RPMI7951 (cell line): ENCODE results near the gene SUMO1. TPM values are rescaled to one million over a fixed set of nuclear protein-coding genes. Genes with fewer than 3 reads are reported as not detected.

Source experiments
- DNase-seq: peaks from one replicate; pipeline ENCODE4 v3.0.0-alpha.2; 2012; ENCODE audit warnings: low read depth
- total RNA-seq: library from RNA; depleted of rRNA; stranded (reverse); fragments of >200 nt; shearing (Covaris generic); gene quantifications from 2 replicates; pipeline ENCODE4 v1.2.3, GENCODE V29; 2014

Gene SUMO1
- total RNA-seq, 1 experiment from 2014 or later: 276 TPM

GRCh38 chr2:202201220-202202160 lies 36.9 kb downstream of the SUMO1 start:
- no peak for DNase-seq

GRCh38 chr2:202196727-202197126 lies 41.7 kb downstream of the SUMO1 start:
- no peak for DNase-seq

DNA sequence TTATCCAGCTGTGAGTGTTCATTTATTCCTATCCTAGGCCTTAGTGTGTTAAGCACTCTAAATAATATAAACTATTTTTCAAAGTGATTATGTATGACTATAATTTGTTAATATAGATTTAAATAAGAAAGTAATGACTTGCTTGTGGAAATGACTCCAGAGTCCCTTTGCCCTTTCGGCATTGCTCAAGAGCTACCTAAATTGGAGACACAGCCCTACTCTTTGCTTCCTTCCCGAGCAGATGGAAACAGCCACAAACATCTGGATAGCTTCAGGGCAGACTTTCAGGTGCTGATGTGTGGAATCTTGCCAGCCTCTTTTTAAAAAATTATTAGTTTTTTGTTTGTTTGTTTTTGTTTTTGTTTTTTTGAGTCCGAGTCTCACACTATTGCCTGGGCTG lies 44.0 kb downstream of the SUMO1 start:
- DNase-seq: no peak

DNA sequence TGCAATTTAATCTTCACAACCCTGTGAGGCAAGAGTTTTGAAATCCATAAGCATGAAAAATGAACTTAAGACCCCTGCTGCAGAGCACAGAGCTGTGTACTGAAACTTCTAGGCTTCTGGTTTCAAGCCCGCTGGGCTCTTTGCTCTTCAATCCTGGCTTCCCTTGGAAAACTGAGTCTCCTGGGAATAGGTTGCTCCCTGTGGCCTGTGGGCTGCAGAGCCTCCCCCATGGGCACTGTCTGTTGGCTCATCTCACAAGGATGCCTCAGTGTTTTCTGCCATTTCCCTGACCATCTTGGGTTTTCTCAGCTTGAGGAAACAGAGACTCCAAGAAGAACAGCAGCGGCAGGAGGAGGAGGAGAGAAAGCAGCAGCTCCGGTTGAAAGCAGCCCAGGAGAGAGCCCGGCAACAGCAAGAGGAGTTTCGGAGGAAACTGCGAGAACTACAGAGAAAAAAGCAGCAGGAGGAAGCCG lies 44.5 kb downstream of the SUMO1 start:
- no peak for DNase-seq

GRCh38 chr2:202193305-202193704 lies 45.1 kb downstream of the SUMO1 start:
- DNase-seq: no peak

DNA sequence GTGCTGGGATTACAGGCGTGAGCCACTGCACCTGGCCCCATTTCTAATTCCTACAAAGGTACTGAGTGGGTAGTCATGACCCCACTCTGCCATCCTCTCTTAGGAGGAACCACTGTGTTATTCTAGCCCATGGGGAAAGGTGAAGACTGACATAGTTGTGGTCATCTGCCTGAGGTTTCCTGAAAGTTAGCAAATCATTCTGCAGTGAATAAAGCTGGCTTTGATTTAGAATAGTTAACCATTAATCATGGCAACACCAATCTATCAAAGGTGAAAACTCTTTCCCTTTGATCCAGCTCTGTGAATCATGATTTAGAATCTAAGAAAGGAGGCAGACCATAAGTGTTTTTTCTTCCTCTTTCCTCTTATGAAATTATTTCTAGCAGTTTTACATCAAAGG lies 50.8 kb downstream of the SUMO1 start:
- DNase-seq: no peak

- DNase-seq: no peak
Measured at GRCh38 chr2:202186641-202187202, 51.7 kb downstream of the SUMO1 start.

- no peak for DNase-seq
Measured at GRCh38 chr2:202185156-202185555, 53.2 kb downstream of the SUMO1 start.

GRCh38 chr2:202184557-202184956 lies 53.8 kb downstream of the SUMO1 start:
- DNase-seq: no peak

GRCh38 chr2:202178346-202178958 lies 59.9 kb downstream of the SUMO1 start:
- DNase-seq: peak; percentile 68

DNA sequence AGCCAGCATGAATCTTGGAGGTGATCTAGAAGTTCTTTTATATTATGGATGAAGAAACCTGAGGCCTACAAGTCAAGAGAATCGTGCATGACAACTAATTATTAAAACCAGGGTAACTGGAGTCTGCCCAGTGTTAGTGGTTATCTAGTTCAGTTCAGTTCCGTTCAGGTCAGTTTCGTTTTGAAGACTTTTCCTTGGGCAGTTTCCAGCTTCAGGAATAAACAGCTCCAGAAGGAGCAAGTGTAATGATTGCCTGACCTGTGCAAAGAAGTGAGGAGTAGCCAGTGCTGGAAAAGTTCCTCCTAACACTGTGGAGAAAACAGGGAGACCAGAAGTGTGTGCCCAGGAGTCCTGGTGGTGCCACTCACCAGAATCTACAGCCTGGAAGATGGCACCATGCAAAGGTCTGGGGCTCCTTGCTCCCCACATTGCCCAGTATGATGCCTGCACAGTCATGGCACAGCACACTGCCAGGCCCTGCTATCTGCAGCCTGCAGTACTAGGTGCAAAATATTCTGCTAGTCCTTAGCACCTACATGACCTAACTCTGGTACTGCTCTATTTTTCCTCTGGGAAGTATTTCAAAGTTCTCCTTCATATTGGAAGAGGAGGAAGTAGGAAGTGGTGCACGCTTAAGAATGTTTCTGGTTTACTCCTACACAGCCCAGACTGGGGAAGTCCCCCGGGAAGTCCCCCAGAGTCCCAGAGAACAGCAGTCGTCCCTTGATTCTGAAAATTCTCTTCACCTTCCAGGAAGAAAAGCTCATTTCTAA lies 65.8 kb downstream of the SUMO1 start:
- DNase-seq: peak; percentile 35

DNA sequence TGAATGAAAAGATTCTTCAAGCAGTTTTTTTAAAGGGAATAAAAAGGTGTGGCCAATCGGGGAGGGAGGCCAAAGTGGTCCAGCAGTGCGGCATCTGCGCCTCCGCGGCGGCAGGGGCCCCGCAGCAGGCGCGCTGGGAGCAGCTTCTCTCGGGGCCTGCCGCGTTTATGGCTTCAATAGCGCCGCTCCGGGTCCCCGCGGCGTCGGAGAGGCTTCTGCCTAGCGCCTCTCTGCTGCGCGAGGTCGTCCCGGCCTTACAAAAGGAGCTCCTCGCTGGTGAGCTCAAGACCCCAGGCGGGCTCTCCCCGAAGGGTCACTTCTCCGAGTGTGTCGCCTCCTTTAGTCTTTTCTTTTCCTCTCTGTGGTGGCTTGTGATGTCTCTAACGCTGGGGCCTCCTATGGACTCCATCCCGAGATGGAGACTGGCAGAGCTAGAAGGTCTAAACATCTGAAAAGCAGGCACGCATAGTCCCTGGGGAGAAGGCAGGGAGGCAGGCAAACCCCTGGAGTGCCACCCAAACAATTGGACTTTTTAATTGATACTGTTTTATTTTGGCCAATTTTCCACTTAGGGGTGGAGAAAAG lies 67.1 kb downstream of the SUMO1 start:
- DNase-seq: no peak

DNA sequence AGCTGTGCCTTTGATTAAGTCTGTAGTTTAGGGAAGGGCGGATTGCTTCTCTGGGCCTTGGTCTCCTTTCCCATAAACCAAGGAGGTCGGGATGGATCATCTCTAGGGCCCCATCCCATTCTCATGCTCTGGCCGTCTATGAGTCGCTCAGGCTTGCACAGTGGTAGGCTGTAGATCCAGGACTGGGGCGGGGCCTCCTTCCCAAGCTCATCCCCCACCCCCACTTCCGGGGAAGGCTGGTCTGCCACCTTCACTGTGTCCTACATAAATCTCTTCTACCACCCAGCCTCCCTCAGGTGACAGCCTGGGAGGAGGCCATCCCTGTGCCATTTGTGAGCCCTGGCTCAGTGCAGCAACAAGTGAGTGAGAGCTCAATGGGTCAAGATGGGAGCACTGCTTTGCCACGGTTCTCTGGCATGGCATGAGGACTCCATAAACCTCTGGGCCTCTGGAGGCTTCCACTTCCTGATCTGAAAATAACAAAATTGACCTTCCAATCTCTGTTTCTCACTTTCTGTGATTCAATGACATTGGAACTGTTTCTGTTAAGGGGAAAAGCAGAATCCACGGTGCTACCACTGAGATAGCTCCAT lies 68.5 kb downstream of the SUMO1 start:
- no peak for DNase-seq

GRCh38 chr2:202169131-202169530 lies 69.3 kb downstream of the SUMO1 start:
- no peak for DNase-seq

- DNase-seq: no peak
Measured at GRCh38 chr2:202165945-202166344, 72.5 kb downstream of the SUMO1 start.

GRCh38 chr2:202165208-202165607 lies 73.2 kb downstream of the SUMO1 start:
- no peak for DNase-seq

- DNase-seq: no peak
Measured at GRCh38 chr2:202164411-202164810, 74.0 kb downstream of the SUMO1 start.

- DNase-seq: peak; percentile 23
Measured at GRCh38 chr2:202161151-202161835, 77.1 kb downstream of the SUMO1 start.

DNA sequence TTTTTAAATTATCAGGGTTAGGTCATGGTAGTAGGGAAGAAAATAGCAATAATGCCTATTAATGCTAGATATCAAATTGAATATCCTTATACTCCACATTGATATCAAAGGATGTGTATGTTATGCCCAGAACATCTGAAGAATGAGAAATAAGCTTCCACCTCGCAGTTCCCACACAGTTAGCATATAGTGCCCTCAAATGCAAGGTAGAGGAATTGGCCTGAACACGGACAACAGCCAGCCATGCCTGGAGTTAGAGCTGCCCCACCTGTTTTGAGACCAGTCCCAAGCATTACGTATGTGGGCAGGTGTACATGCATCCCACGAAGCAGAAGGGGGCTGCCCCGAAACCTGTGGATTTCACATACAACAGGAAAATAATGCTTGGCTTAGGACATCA lies 79.6 kb downstream of the SUMO1 start:
- peak; percentile 26 for DNase-seq

DNA sequence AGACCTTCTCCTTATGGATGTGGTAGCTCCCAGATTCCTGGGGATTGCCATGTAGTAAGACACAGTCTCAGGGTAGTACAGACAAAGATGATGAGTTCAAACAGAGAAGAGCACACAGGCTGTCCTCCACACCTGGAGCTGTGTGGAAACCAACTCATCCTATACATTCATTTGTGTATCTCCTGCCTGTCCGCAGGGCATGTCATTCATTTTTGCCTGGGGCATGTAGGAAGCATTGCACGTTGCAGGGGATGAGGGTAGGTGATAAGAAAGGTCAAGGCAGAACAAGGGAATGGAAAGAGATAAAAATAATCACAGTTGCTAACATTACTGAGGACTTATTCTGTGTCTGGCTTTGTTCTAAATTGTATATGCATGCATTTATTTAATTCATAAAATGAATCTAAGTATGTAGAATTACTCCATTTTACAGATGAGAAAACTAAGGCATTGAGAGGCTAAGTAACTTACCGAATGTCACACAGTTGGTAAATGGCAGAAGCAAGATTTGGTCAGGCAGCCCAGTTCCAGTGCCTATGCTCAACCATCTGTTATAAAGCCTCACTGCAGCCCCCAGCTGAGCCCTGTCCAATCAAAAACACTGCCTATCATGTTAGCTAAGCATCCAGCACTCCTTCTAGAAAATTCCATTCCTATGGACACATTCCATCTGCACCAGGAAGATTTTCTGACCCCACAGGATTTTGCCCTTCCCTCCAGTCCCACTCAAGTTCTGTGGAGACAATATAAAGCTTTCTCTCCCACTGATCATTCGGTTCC lies 81.0 kb downstream of the SUMO1 start:
- no peak for DNase-seq
